GM23338 (cell line): ENCODE results near the gene CLSTN2. TPM values are rescaled to one million over a fixed set of nuclear protein-coding genes. Genes with fewer than 3 reads are reported as not detected.

Experiments used
- ATAC-seq: fragments of 200-7000 bp; cut with Tn5 transposase; 3 replicates; pipeline ENCODE4 v1.9.1; 2020
- DNase-seq: peaks from one replicate; pipeline ENCODE4 v3.0.0-alpha.2; 2015; ENCODE audit warnings: low spot score
- H2AFZ ChIP-seq: fragments of 200-600 bp; sonication (generic); 2 replicates; pipeline ENCODE4 v1.8.0; 2016; ENCODE audit warnings: antibody characterized with exemption, mild to moderate bottlenecking, moderate library complexity
- H3F3A ChIP-seq: fragments of 200-600 bp; sonication (generic); replicated peaks from 2 replicates; pipeline ENCODE4 v1.8.0; 2017; ENCODE audit warnings: antibody characterized with exemption, mixed run types, low read depth
- H3K27ac ChIP-seq: fragments of 200-600 bp; sonication (generic); 2 replicates; pipeline ENCODE4 v1.6.1; 2016; ENCODE audit warnings: low read depth
- H3K27me3 ChIP-seq: fragments of 200-600 bp; sonication (generic); 2 replicates; pipeline ENCODE4 v1.8.0; 2016; ENCODE audit warnings: mild to moderate bottlenecking, mixed run types, moderate library complexity; ENCODE audit not compliant: insufficient read depth
- H3K36me3 ChIP-seq: fragments of 200-600 bp; sonication (generic); 2 replicates; pipeline ENCODE4 v1.8.0; 2016; ENCODE audit warnings: mild to moderate bottlenecking; ENCODE audit not compliant: insufficient read depth
- H3K4me1 ChIP-seq: fragments of 200-600 bp; sonication (generic); 2 replicates; pipeline ENCODE4 v1.8.0; 2016; ENCODE audit warnings: mild to moderate bottlenecking, moderate library complexity; ENCODE audit not compliant: insufficient read depth
- H3K4me2 ChIP-seq: fragments of 200-600 bp; sonication (generic); 2 replicates; pipeline ENCODE4 v1.7.1; 2017; ENCODE audit warnings: mixed run types
- H3K4me3 ChIP-seq: fragments of 200-600 bp; sonication (generic); 2 replicates; pipeline ENCODE4 v1.6.1; 2016; ENCODE audit warnings: mixed run types
- H3K79me2 ChIP-seq: fragments of 200-600 bp; sonication (generic); replicated peaks from 2 replicates; pipeline ENCODE4 v1.8.0; 2017; ENCODE audit warnings: mild to moderate bottlenecking; ENCODE audit not compliant: insufficient read depth
- H3K9me2 ChIP-seq: fragments of 200-600 bp; sonication (generic); 2 replicates; pipeline ENCODE4 v1.8.0; 2017; ENCODE audit not compliant: insufficient read depth
- H4K20me1 ChIP-seq: fragments of 200-600 bp; sonication (generic); replicated peaks from 2 replicates; pipeline ENCODE4 v1.8.0; 2017; ENCODE audit warnings: mild to moderate bottlenecking; ENCODE audit not compliant: insufficient read depth
- H3K27ac Mint-ChIP-seq: 2 replicates; pipeline ENCODE4 v1.8.0; 2020; ENCODE audit warnings: inconsistent platforms, mild to moderate bottlenecking, moderate library complexity, mixed read lengths
- H3K27me3 Mint-ChIP-seq: 3 replicates; pipeline ENCODE4 v1.8.0; 2022; ENCODE audit warnings: low read depth, mild to moderate bottlenecking, moderate library complexity, mixed read lengths, inconsistent platforms; ENCODE audit not compliant: insufficient read depth, poor library complexity
- H3K36me3 Mint-ChIP-seq: 3 replicates; pipeline ENCODE4 v1.8.0; 2021; ENCODE audit warnings: low read depth, mild to moderate bottlenecking, inconsistent platforms, moderate library complexity, mixed read lengths
- H3K4me1 Mint-ChIP-seq: 3 replicates; pipeline ENCODE4 v1.8.0; 2020; ENCODE audit warnings: mild to moderate bottlenecking, inconsistent platforms, mixed read lengths
- H3K4me3 Mint-ChIP-seq: 3 replicates; pipeline ENCODE4 v1.8.0; 2021; ENCODE audit warnings: moderate library complexity, mild to moderate bottlenecking, inconsistent platforms, mixed read lengths
- H3K9me3 Mint-ChIP-seq: 3 replicates; pipeline ENCODE4 v1.8.0; 2020; ENCODE audit warnings: moderate library complexity, mild to moderate bottlenecking, inconsistent platforms, mixed read lengths
- CTCF ChIP-seq, 2 experiments: fragments of 200-600 bp in 1 of 2; sonication (generic) in 1 of 2; conservative IDR thresholded peaks; 2 replicates each; pipeline versions ENCODE4 v1.5.1 to v1.6.1; 2016 to 2017; ENCODE audit warnings: antibody characterized with exemption in 2 of 2, low read depth in 2 of 2, mild to moderate bottlenecking in 2 of 2, moderate library complexity in 1 of 2
- EZH2phosphoT487 ChIP-seq: fragments of 200-600 bp; sonication (generic); IDR thresholded peaks from one replicate; pipeline ENCODE4 v1.8.1; 2018; ENCODE audit warnings: antibody characterized with exemption; ENCODE audit not compliant: unreplicated experiment
- JUNB ChIP-seq: IDR thresholded peaks from one replicate; pipeline ENCODE4 v1.6.1; 2016; ENCODE audit warnings: antibody characterized with exemption; ENCODE audit not compliant: unreplicated experiment
- NANOG ChIP-seq: IDR thresholded peaks from 2 replicates; pipeline ENCODE4 v1.6.1; 2016; ENCODE audit warnings: antibody characterized with exemption, borderline replicate concordance
- POLR2AphosphoS5 ChIP-seq: IDR thresholded peaks from 2 replicates; pipeline ENCODE4 v1.6.1; 2016; ENCODE audit warnings: antibody characterized with exemption, low read depth
- REST ChIP-seq: IDR thresholded peaks from one replicate; pipeline ENCODE4 v1.6.1; 2018; ENCODE audit warnings: antibody characterized with exemption; ENCODE audit not compliant: unreplicated experiment
- ZNF114 ChIP-seq: fragments of 250-450 bp; sonication (Bioruptor Pico); IDR thresholded peaks from 2 replicates; pipeline ENCODE4 v1.5.0; 2020; ENCODE audit warnings: mild to moderate bottlenecking, moderate library complexity
- ZNF331 ChIP-seq: fragments of 250-450 bp; sonication (Bioruptor Pico); IDR thresholded peaks from 2 replicates; pipeline ENCODE4 v1.5.0; 2020; ENCODE audit warnings: low read depth, mild to moderate bottlenecking, moderate library complexity
- ZNF462 ChIP-seq: fragments of 250-450 bp; sonication (Bioruptor Pico); IDR thresholded peaks from 2 replicates; pipeline ENCODE4 v1.5.0; 2020; ENCODE audit warnings: mild to moderate bottlenecking, moderate library complexity
- polyA plus RNA-seq: library from polyadenylated mRNA; unstranded; fragments of >200 nt; fragmentation: Nextera tagmentation; extraction: Ambion mirVana; gene quantifications from 2 replicates; pipeline ENCODE4 v1.2.1, GENCODE V29; 2016
- total RNA-seq: library from RNA; depleted of rRNA; stranded (reverse); fragments of >200 nt; shearing (Covaris generic); gene quantifications from 2 replicates; pipeline ENCODE4 v1.2.3, GENCODE V29; 2014

Gene CLSTN2
- total and polyA plus RNA-seq, 2 experiments from 2014 or later, result 0.11 to 0.83 TPM

GRCh38 chr3:139970526-139970925 is 35.5 kb downstream of the CLSTN2 start:
- H4K20me1 ChIP-seq, result no peaks in the 10 kb centered on the region
- H3K4me3 ChIP-seq, result no peak overlapping the region
- H3K27ac Mint-ChIP-seq, result no peak overlapping the region
- H3K27me3 ChIP-seq, result no peaks in the 10 kb centered on the region
- ATAC-seq, result peak; percentile 50; the same call in 2 of the 3 replicates
- H3K36me3 ChIP-seq, result no peaks in the 10 kb centered on the region
- TF ChIP-seq JUNB (no peak), REST (peak; percentile 65), CTCF (conservative IDR thresholded peaks at IDR 0.05; ENCODE audit: low read depth in 2 of 2) (no peak), ZNF114 (CRISPR knock-in tag) (no peak), ZNF462 (CRISPR knock-in tag) (no peak), POLR2AphosphoS5 (no peak), EZH2phosphoT487 (no peak), NANOG (no peak), ZNF331 (CRISPR knock-in tag) (no peak)
- H3K79me2 ChIP-seq, result no peaks in the 10 kb centered on the region
- DNase-seq, result peak; percentile 14
- H3K4me1 ChIP-seq, result no peaks in the 10 kb centered on the region
- H3K9me3 Mint-ChIP-seq, result no peaks in the 10 kb centered on the region
- no peak overlapping the region for H3K4me3 Mint-ChIP-seq
- H3F3A ChIP-seq, result no peaks in the 10 kb centered on the region
- H3K4me2 ChIP-seq, result no peak overlapping the region
- no peaks in the 10 kb centered on the region for H3K27me3 Mint-ChIP-seq
- no peaks in the 10 kb centered on the region for H3K4me1 Mint-ChIP-seq
- H3K9me2 ChIP-seq, result no peaks in the 10 kb centered on the region
- no peak overlapping the region for H2AFZ ChIP-seq
- H3K36me3 Mint-ChIP-seq, result no peaks in the 10 kb centered on the region
- no peak overlapping the region for H3K27ac ChIP-seq
